ENCODE measurements around the gene GCLM.

- peak in 5 of 7 experiments; percentile 46 to 68 (median 66) for TF ChIP-seq CTCF (IDR thresholded peaks at IDR 0.05)
- no peak for TF ChIP-seq POLR2A (IDR thresholded peaks at IDR 0.05)
Observed at GRCh38 chr1:93844262-93845045, 64.8 kb downstream of the GCLM start.

All from stomach (tissue), 4 donors.